SK-N-MC (cell line): ENCODE results near the gene SH3D21.

Experiments
- EZH2 ChIP-seq: fragments of 200-600 bp; sonication (generic); IDR thresholded peaks from one replicate; pipeline ENCODE4 v1.6.1; 2017; ENCODE audit warnings: antibody characterized with exemption
- POLR2AphosphoS5 ChIP-seq: IDR thresholded peaks from 2 replicates; pipeline ENCODE4 v1.6.1; 2012; ENCODE audit warnings: mild to moderate bottlenecking, low read depth, low read length, borderline replicate concordance

- no peak for TF ChIP-seq EZH2
- 0 out of 2 replicates have a peak, but pooled peaks have one; percentile 6 for TF ChIP-seq POLR2AphosphoS5
These were observed 16.0 kb downstream of the SH3D21 start for GRCh38 chr1:36322041-36322785.
